ENCODE data around the gene OPRM1.

- TF ChIP-seq GATA2 (IDR thresholded peaks at IDR 0.05; ENCODE audit: low read depth, low read length) (no peak), GATA3 (IDR thresholded peaks at IDR 0.05; ENCODE audit: low read depth, low read length) (no peak)
These were observed 74.4 kb downstream of the OPRM1 start for GRCh38 chr6:154113392-154113791.

Measured in SH-SY5Y (cell line).